ENCODE data around the gene MAGEL2. TPM values are rescaled to one million over a fixed set of nuclear protein-coding genes. Genes with fewer than 3 reads are reported as not detected.
A peak's percentile ranks its signal among the peaks of the same experiment; 100 is the strongest.

The MAGEL2 gene
- total and polyA plus RNA-seq, 10 of the 15 experiments (the other 5 are each of a cell fraction or from before 2014, with no cell fraction given): not detected

- POLR2A ChIA-PET: no interaction called here
These were observed 5.1 kb downstream of the MAGEL2 start for GRCh38 chr15:23642413-23643044.

More at GRCh38 chr15:23642413-23643044, 5.1 kb downstream of the MAGEL2 start:
- Histone ChIP-seq H2AFZ (ENCODE audit: control insufficient read depth, low read depth, low read length) (no peak overlapping the region), H3K79me2 (ENCODE audit: control insufficient read depth, insufficient read depth, low read length) (no peaks in the 10 kb centered on the region), H3K4me3 (no peak overlapping the region), H3K27ac (ENCODE audit: control insufficient read depth, insufficient read depth) (no peak overlapping the region), H3K4me2 (ENCODE audit: control insufficient read depth, insufficient read depth) (no peak overlapping the region), H3K4me1 (ENCODE audit: control insufficient read depth, insufficient read depth, low read length) (no peaks in the 10 kb centered on the region), H3K27me3 (replicated peaks in 1 of 2; ENCODE audit: control insufficient read depth in 2 of 2, insufficient read depth in 2 of 2, low read length in 1 of 2) (no peaks in the 10 kb centered on the region), H3K36me3 (ENCODE audit: control insufficient read depth in 2 of 2, insufficient read depth in 2 of 2, low read length in 1 of 2) (no peaks in the 10 kb centered on the region), H4K20me1 (ENCODE audit: control insufficient read depth, insufficient read depth) (no peaks in the 10 kb centered on the region), H3K9me3 (replicated peaks; ENCODE audit: control insufficient read depth, insufficient read depth, low read length) (no peaks in the 10 kb centered on the region; the same call in 2 of the 3 replicates), H3K9ac (ENCODE audit: control insufficient read depth, insufficient read depth, low read length) (no peak overlapping the region)
- CTCF ChIA-PET: no interaction called here
- no TSS peak for BruUV-seq (replicated peaks)
- TF ChIP-seq RAD21 (IDR thresholded peaks at IDR 0.05; ENCODE audit: insufficient read depth, low read depth, low read length): peak; percentile 47; the same call in 1 of the 2 replicates
- peak; percentile 35 for TF ChIP-seq RUNX3 (IDR thresholded peaks at IDR 0.05; ENCODE audit: low read length)
- no peak for TF ChIP-seq SREBF1 (IDR thresholded peaks at IDR 0.05; ENCODE audit: low read length)
- TF ChIP-seq SMC3 (IDR thresholded peaks at IDR 0.05; ENCODE audit: borderline replicate concordance, low read length): peak; percentile 43; the same call in 1 of the 2 replicates
- TF ChIP-seq HCFC1 (IDR thresholded peaks at IDR 0.05; ENCODE audit: low read length): no peak
- TF ChIP-seq CTCF (IDR thresholded peaks at IDR 0.05 in 2 of 3, conservative IDR thresholded peaks at IDR 0.05 in 1 of 3; ENCODE audit: control insufficient read depth in 2 of 3, extremely low read depth in 1 of 3, insufficient read depth in 1 of 3, low read depth in 3 of 3, low read length in 3 of 3): peak; percentile 48 to 74 (median 48); a peak in 5 of 6 replicates
- intact Hi-C loops (cut with micrococcal nuclease; ENCODE audit: unreplicated experiment) (loop anchor here (10.0 kb wide), 1 partner anchor 1862 kb away; no protein-coding TSS in a partner anchor), in situ Hi-C loops (cut with MboI) (loop anchor here (25.0 kb wide), 1 partner anchor 1870 kb away; no protein-coding TSS in a partner anchor)
- ATAC-seq: peak; percentile 64
- DNase-seq (ENCODE audit: low read depth, low spot score): no peak
- no peak for FAIRE-seq
- RAD21 ChIA-PET (ENCODE audit: unreplicated experiment): no interaction called here
- 1% methylated on average over 13 of the region's 13 CpGs for WGBS (ENCODE audit: insufficient coverage, insufficient replicate concordance, low lambda C conversion rate, missing lambda C conversion rate)
- SMC1A ChIA-PET (ENCODE audit: uncharacterized antibody, unreplicated experiment): interaction anchor here (1.0 kb wide), 1 partner anchor 1859 kb away, joined by 4 read pairs; no protein-coding TSS in a partner anchor

Measured in GM12878 (cell line).